PC-3 (cell line): ENCODE results near the gene KCTD15. TPM values are rescaled to one million over a fixed set of nuclear protein-coding genes. Genes with fewer than 3 reads are reported as not detected.

Experiments
- ATAC-seq: fragments of 200-7000 bp; cut with Tn5 transposase; 2 replicates; pipeline ENCODE4 v1.9.1; 2020; ENCODE audit warnings: mild to moderate bottlenecking, moderate library complexity
- BruUV-seq: library from RNA; stranded (reverse); fragments of 400-500 nt; replicated peaks from 2 replicates; lab custom pipeline; 2021; lab: Mats Ljungman, UMichigan
- CTCF ChIA-PET: fragments of 300-600 bp; sonication (Branson Sonifier 250); formaldehyde crosslinking; loops from one replicate; lab custom pipeline; 2022; ENCODE audit warnings: antibody characterized with exemption; lab: Charles Lee
- POLR2A ChIA-PET: fragments of 300-600 bp; sonication (Branson Sonifier 250); formaldehyde crosslinking; loops from one replicate; lab custom pipeline; 2022; ENCODE audit warnings: antibody characterized with exemption; ENCODE audit not compliant: unreplicated experiment; lab: Charles Lee
- DNase-seq: peaks from one replicate; pipeline ENCODE4 v3.0.0-alpha.2; 2015
- H2AFZ ChIP-seq: fragments of 300-600 bp; sonication (generic); 2 replicates; pipeline ENCODE4 v1.6.0; 2016; ENCODE audit warnings: antibody characterized with exemption, low read length
- H3F3A ChIP-seq: fragments of 300-600 bp; sonication (generic); one replicate; pipeline ENCODE4 v1.6.0; 2017; ENCODE audit warnings: antibody characterized with exemption, low read length, control low read depth, mild to moderate bottlenecking; ENCODE audit not compliant: unreplicated experiment
- H3K27ac ChIP-seq: fragments of 300-600 bp; sonication (generic); 2 replicates; pipeline ENCODE4 v1.5.1; 2016; ENCODE audit warnings: mild to moderate bottlenecking, low read length
- H3K27me3 ChIP-seq: fragments of 300-600 bp; sonication (generic); 2 replicates; pipeline ENCODE4 v1.6.1; 2016; ENCODE audit warnings: low read length, mixed read lengths
- H3K36me3 ChIP-seq: fragments of 300-600 bp; sonication (generic); 2 replicates; pipeline ENCODE4 v1.6.1; 2016; ENCODE audit warnings: low read depth, mixed run types, low read length, mixed read lengths
- H3K4me1 ChIP-seq: fragments of 300-600 bp; sonication (generic); 2 replicates; pipeline ENCODE4 v1.5.1; 2016; ENCODE audit warnings: low read length; ENCODE audit not compliant: insufficient read depth
- H3K4me2 ChIP-seq: fragments of 300-600 bp; sonication (generic); 2 replicates; pipeline ENCODE4 v1.6.0; 2016; ENCODE audit warnings: low read length
- H3K4me3 ChIP-seq: fragments of 300-600 bp; sonication (generic); 2 replicates; pipeline ENCODE4 v1.5.1; 2016; ENCODE audit warnings: mild to moderate bottlenecking, low read length, mixed read lengths
- H3K79me2 ChIP-seq: fragments of 300-600 bp; sonication (generic); 2 replicates; pipeline ENCODE4 v1.6.1; 2017; ENCODE audit warnings: low read length, mixed read lengths
- H3K9ac ChIP-seq: fragments of 300-600 bp; sonication (generic); 2 replicates; pipeline ENCODE4 v1.6.0; 2016; ENCODE audit warnings: mild to moderate bottlenecking, low read length
- H3K9me2 ChIP-seq: fragments of 300-600 bp; sonication (generic); replicated peaks from 2 replicates; pipeline ENCODE4 v1.6.1; 2016; ENCODE audit warnings: mixed run types, low read length, mixed read lengths
- H3K9me3 ChIP-seq: fragments of 300-600 bp; sonication (generic); 2 replicates; pipeline ENCODE4 v1.6.1; 2016; ENCODE audit warnings: low read length, mixed read lengths
- H4K20me1 ChIP-seq: fragments of 300-600 bp; sonication (generic); 2 replicates; pipeline ENCODE4 v1.6.1; 2016; ENCODE audit warnings: low read length, mixed read lengths
- CTCF ChIP-seq: fragments of 300-600 bp; sonication (generic); conservative IDR thresholded peaks from 2 replicates; pipeline ENCODE4 v1.5.1; 2017; ENCODE audit warnings: antibody characterized with exemption, low read depth, mild to moderate bottlenecking, low read length
- EZH2 ChIP-seq: fragments of 300-600 bp; sonication (generic); IDR thresholded peaks from one replicate; pipeline ENCODE4 v1.6.1; 2017; ENCODE audit warnings: antibody characterized with exemption, mild to moderate bottlenecking, low read length; ENCODE audit not compliant: unreplicated experiment
- EZH2phosphoT487 ChIP-seq: fragments of 300-600 bp; sonication (generic); IDR thresholded peaks from 2 replicates; pipeline ENCODE4 v1.6.1; 2018; ENCODE audit warnings: mild to moderate bottlenecking, antibody characterized with exemption, low read length, borderline replicate concordance
- intact Hi-C: fragments of 100-400 bp; cut with micrococcal nuclease; formaldehyde crosslinking; loops from 2 replicates; pipeline ENCODE4 v1.9.0; 2023
- total RNA-seq: library from RNA; depleted of rRNA; stranded (reverse); fragments of >200 nt; gene quantifications from 2 replicates; pipeline ENCODE4 v1.2.3, GENCODE V29; 2014

The KCTD15 gene
- total RNA-seq, 1 experiment from 2014 or later = 58.2 TPM

- H3K9ac ChIP-seq = no peak overlapping the region
- no peaks in the 10 kb centered on the region; the same call in 1 of the 2 replicates for H3K36me3 ChIP-seq
- no peak overlapping the region for H2AFZ ChIP-seq
- no peak overlapping the region for H3K27ac ChIP-seq
- H3K4me3 ChIP-seq = no peak overlapping the region
- H3K79me2 ChIP-seq = no peaks in the 10 kb centered on the region
- ChIA-PET CTCF (no interaction called here), POLR2A (no interaction called here)
- BruUV-seq = no TSS peak
- intact Hi-C loops = no loop called here
- no peak overlapping the region for H3K4me2 ChIP-seq
- no peaks in the 10 kb centered on the region for H3K9me3 ChIP-seq
- H3K4me1 ChIP-seq = peaks cover 4% of the 10 kb centered on the region; the same call in 1 of the 2 replicates
- no peaks in the 10 kb centered on the region for H3K9me2 ChIP-seq
- DNase-seq = no peak
- no peaks in the 10 kb centered on the region for H3K27me3 ChIP-seq
- H4K20me1 ChIP-seq = no peaks in the 10 kb centered on the region
- no peaks in the 10 kb centered on the region for H3F3A ChIP-seq
- ATAC-seq = no peak
- TF ChIP-seq EZH2phosphoT487 (no peak), CTCF (no peak), EZH2 (no peak)
These were observed 15.2 kb downstream of the KCTD15 start for GRCh38 chr19:33811736-33812387.

- Histone ChIP-seq H2AFZ (no peak overlapping the region), H3K27ac (no peak overlapping the region), H3K4me2 (no peak overlapping the region), H3K9me2 (no peaks in the 10 kb centered on the region), H3K36me3 (no peaks in the 10 kb centered on the region; the same call in 1 of the 2 replicates), H3K4me1 (peaks cover 4% of the 10 kb centered on the region; the same call in 1 of the 2 replicates), H3K27me3 (no peaks in the 10 kb centered on the region), H3K4me3 (no peak overlapping the region), H3K79me2 (no peaks in the 10 kb centered on the region), H4K20me1 (no peaks in the 10 kb centered on the region), H3K9ac (no peak overlapping the region), H3F3A (no peaks in the 10 kb centered on the region), H3K9me3 (no peaks in the 10 kb centered on the region)
- POLR2A ChIA-PET = no interaction called here
- CTCF ChIA-PET = no interaction called here
- DNase-seq = no peak
- ATAC-seq = no peak
- no TSS peak for BruUV-seq
- TF ChIP-seq EZH2 (no peak), CTCF (no peak), EZH2phosphoT487 (no peak)
- intact Hi-C loops = no loop called here
These were observed 16.0 kb downstream of the KCTD15 start for GRCh38 chr19:33812388-33813330.
